ENCODE data around the gene RTEL1.
"Not testable (repeated sequence)": the region's sequence is repeated elsewhere in the genome, so short reads cannot be mapped to it uniquely, and the experiment has no call there.

- not testable (repeated sequence) for TF ChIP-seq CTCF (IDR thresholded peaks at IDR 0.05 in 8 of 11, conservative IDR thresholded peaks at IDR 0.05 in 3 of 11)
- peak in 2 of 3 donors; percentile 7 to 41 for TF ChIP-seq POLR2AphosphoS5 (IDR thresholded peaks at IDR 0.05)
Observed at GRCh38 chr20:63631426-63631825, 26.7 kb upstream of the RTEL1 start.
